ENCODE data around the gene CSDE1.

Gene CSDE1

DNA sequence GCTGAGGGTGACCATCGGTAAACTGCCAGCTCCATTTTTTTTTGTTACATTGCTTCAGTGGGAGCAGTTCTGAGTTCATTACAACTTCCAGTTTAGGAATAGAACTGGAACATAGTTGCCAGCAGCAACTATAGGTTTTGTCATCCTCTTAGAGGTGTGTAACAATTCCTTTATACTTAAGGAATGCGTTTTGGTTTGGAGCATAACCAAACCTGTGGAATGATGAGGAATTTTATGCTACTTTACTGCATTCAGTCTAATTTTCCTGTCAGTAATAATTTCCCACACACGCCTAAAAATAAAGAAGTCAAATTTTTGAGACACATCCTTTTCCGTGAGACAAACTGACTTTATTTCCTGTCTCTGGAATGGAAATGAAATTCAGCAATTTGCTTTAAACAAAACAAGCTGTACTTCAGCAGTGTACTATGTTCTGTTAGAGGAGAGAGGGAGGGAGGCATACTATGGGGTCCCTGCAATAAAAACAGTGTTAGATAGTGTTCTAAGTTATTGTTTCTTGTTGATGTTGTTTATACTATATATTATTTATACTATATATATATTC is 57.7 kb downstream of the CSDE1 start:
- no peak for DNase-seq

DNA sequence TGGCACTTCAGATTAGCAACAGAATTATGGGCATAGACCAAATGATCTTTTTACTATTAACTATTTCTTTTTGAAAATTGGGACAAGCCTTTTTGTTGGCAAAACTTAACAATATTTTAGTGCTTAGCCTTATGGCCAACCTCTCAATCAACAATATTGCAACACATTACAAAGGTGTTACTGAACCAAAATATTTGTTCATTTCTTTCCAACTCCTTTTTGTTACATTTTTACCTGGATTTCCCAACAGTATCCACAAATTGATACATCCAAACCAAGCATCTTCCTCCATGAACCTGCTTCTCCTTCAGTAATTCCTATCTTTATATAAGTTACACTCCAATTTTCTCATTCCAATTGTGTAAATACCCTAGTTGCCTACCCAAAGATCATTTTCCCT is 61.0 kb downstream of the CSDE1 start:
- no peak for DNase-seq

DNA sequence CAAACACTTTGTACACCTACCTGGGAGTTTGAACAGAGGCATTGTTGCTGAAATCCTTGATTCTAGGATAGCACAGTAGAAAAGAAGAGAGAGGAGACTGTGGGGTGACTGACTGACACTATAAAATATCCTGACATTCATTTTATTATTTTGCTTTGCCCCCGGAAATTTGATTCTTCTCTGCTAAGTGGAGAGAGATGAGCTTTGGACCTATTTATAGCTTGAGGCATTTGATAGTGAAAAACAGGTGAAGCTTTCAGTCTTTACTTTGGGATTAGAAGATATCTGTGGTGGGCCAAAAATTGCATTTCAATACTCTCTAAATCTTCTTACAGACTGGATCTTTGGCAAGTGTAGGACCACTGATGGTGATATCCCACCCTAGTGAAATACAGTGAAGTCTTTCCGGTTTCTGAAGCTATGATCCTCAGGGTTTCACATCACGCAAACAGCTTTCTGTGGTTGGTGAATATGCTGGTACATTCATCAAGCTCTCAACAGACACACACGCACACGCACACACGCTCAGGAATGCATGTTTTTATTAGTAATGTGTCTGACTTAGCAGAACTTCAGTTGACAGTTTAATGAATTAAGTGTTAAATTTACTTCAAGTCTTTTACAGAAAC is 62.2 kb downstream of the CSDE1 start, which contains the start of gene AMPD1:
Gene AMPD1 (minus strand): TSS at position 117 of the 629 bp plus-strand sequence. CDS start 75 bp downstream, at position 42.
- no peak for DNase-seq

DNA sequence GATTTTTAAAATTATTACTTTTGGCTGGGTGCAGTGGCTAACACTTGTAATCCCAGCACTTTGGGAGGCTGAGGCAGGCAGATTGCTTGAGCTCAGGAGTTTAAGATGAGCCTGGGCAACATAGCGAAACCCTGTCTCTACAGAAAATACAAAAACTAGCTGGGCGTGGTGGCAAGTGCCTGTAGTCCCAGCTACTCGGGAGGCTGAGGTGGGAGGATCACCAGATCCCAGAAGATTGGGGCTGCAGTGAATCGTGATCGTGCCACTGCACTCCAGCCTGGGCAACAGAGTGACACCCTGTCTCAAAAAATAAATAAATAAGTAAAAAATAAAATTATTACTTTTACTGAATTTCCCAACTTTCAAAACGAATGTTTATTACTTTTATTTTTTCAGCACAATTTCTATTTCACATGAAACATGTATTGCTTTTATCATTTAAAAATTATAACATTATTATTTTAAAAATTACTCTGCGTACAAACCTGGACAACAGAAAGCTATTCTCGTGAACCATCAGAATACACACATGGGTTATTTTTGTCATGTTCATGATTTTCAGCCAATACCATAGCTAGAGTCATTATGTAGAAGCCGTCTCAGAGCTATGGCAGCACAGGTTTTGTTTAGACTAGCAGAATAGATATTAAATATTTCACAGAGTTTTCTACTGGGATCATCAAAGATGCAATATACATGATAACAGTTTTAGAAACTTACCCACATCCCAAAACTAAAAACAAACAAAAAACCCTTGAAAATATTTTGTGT is 63.1 kb downstream of the CSDE1 start:
- DNase-seq = no peak

DNA sequence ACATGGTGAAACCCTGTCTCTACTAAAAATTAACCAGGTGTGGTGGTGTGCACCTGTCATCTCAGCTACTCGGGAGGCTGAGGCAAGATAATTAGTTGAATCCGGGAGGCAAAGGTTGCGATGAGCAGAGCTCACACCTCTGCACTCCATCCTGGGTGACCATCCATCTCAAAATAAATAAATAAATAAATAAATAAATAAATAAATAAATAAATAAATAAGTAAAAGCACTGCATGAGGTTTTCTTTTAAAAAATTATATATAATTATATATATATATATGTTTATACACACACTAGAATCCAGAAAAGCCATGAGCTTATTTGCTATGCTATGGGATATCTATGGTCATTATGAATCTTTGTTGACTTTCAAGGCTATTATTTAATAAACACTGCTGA is 64.8 kb downstream of the CSDE1 start:
- DNase-seq = no peak

DNA sequence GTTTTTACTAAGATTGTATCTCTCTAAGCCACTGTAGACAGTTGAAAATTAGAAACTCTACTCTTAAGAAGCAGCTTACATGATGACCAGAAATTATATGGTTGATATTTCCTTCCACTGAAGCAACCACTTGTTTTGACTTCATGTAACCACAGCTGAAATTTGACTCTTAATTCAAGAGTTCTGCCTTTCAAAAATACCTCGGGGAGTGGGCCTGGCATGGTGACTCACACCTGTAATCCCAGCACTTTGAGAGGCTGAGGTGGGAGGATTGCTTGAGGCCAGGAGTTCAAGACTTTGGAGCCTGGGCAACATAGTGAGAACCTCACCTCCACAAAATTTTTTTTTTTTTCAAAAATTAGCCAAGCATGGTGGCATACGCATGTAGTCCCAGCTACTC is 66.7 kb downstream of the CSDE1 start:
- DNase-seq = no peak

- no peak for DNase-seq
Measured at GRCh38 chr1:114690148-114690547, 67.6 kb downstream of the CSDE1 start.

- DNase-seq = no peak
Measured at GRCh38 chr1:114688526-114688925, 69.3 kb downstream of the CSDE1 start.

GRCh38 chr1:114685851-114686250 is 71.9 kb downstream of the CSDE1 start:
- no peak for DNase-seq

DNA sequence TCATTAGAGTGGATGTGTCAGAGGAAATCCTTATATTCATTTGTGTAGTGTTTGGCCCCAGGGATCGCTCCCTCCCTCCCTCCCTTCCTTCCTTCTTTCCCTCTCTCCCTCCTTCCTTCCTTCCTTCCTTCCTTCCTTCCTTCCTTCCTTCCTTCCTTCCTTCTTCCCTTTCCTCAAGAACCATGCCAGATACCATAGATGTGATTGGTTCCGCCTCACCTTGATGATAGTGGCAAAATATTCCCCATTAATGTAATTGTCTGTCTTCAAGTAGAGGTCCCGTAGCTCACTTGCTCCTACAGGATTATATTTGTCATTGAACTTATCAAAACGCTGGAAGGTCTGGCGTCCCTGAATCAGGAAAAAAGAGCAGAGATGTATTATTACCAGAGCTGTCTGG is 80.1 kb downstream of the CSDE1 start:
- DNase-seq = no peak

GRCh38 chr1:114676115-114676514 is 81.7 kb downstream of the CSDE1 start:
- no peak for DNase-seq

DNA sequence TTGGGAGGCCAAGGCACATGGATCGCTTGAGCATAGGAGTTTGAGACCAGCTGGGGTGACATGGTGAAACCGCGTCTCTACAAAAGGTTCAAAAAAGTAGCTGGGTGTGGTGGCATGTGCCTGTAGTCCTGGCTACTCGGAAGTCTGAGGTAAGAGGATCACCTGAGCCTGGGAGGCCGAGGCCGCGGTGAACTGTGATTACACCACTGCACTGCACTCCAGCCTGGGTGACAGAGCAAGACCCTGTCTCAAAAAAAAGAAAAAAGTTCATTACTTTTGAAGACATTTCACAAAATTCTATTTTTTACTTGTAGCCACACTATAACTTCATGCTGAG is 85.9 kb downstream of the CSDE1 start:
- DNase-seq = no peak

- no peak for DNase-seq
Measured at GRCh38 chr1:114671011-114671938, 86.5 kb downstream of the CSDE1 start.

- peak; percentile 89 for DNase-seq
Measured at GRCh38 chr1:114670083-114671010, 87.4 kb downstream of the CSDE1 start.

GRCh38 chr1:114669562-114670082 is 88.2 kb downstream of the CSDE1 start, which contains the start of gene DENND2C:
Gene DENND2C (minus strand): TSS chr1:114670049. CDS start chr1:114625984, 44,065 bp downstream.
- no peak for DNase-seq

GRCh38 chr1:114668784-114669561 is 88.8 kb downstream of the CSDE1 start:
- DNase-seq = peak; percentile 5

DNA sequence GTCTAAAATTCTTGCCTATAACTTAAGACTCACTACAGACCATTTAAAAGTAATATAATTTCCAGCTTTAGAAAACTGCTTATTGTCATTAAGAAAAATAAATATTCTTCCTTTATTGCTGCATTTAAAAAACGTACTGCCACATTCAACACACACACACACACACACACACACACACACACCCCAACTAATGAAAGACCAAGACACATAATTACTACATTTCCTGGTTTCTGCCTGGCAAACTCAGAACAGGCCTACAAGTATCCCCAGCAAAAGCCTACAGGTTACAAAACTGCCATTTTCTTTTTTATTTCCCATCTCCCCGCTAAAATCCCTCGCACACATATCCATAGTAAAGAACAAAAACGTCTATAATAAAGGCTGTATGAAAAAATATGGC is 89.4 kb downstream of the CSDE1 start:
- DNase-seq = no peak

DNA sequence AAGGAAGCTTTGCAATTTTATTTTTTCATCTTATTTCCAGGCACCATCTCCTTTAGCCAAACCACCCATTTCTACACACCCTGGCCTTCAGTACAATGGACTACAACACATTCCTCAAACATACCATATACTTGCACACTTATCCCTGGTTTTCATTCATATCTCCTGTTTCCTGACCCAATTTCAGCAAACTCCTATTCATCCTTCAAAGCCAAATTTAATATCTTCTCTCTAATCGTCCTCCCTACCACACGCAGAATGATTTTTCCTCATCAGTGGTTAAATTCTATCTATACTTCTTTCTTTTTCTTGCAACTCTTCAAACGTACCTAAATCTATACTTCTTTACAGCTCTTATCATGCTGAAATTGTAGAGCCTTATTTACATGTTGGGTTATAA is 90.8 kb downstream of the CSDE1 start:
- DNase-seq = no peak

All from activated CD4-positive, alpha-beta T cell treated with anti-CD3 and anti-CD28 coated beads, Interleukin-10, Interleukin-2, amounts not matched to agents 100 ng/mL and 50 ng/mL, durations not matched to agents 16 hours and 8 hours (primary cell).